ENCODE results near the gene GALNT2. TPM values are rescaled to one million over a fixed set of nuclear protein-coding genes. Genes with fewer than 3 reads are reported as not detected.
A peak's percentile ranks its signal among the peaks of the same experiment; 100 is the strongest.

The GALNT2 gene
- total and polyA plus RNA-seq, 2 experiments from 2014 or later: 17.8 to 48.3 TPM

GRCh38 chr1:230224101-230224960, 157.3 kb downstream of the GALNT2 start (continued):
- TF ChIP-seq NANOG (IDR thresholded peaks at IDR 0.05; ENCODE audit: borderline replicate concordance) (no peak), POLR2AphosphoS5 (IDR thresholded peaks at IDR 0.05; ENCODE audit: low read depth) (no peak), EZH2 (IDR thresholded peaks at IDR 0.05; ENCODE audit: low read depth, unreplicated experiment) (no peak), STAT1 (IDR thresholded peaks at IDR 0.05; ENCODE audit: unreplicated experiment) (no peak), EZH2phosphoT487 (IDR thresholded peaks at IDR 0.05; ENCODE audit: unreplicated experiment) (no peak), CTCF (conservative IDR thresholded peaks at IDR 0.05; ENCODE audit: low read depth in 2 of 2) (no peak), ZNF331 (CRISPR knock-in tag; IDR thresholded peaks at IDR 0.05; ENCODE audit: low read depth) (no peak), CREB1 (CRISPR knock-in tag; IDR thresholded peaks at IDR 0.05; ENCODE audit: low read depth) (no peak)

GRCh38 chr1:230226007-230226800, 159.2 kb downstream of the GALNT2 start:
- H3K4me2 ChIP-seq: 0 out of 2 replicates have a peak overlapping the region, but pooled peaks have one; percentile 52
- DNase-seq (ENCODE audit: low spot score) (no peak), ATAC-seq (peak; percentile 39)
- Mint-ChIP-seq H3K9me3 (no peaks in the 10 kb centered on the region; the same call in 2 of the 3 replicates), H3K27me3 (ENCODE audit: insufficient read depth, low read depth, poor library complexity) (peaks cover 4% of the 10 kb centered on the region), H3K27ac (no peak overlapping the region), H3K4me3 (no peak overlapping the region), H3K4me1 (peaks cover 50% of the 10 kb centered on the region), H3K36me3 (ENCODE audit: low read depth) (no peaks in the 10 kb centered on the region)
- H3K27me3 ChIP-seq (ENCODE audit: insufficient read depth): no peaks in the 10 kb centered on the region
- H3K4me3 ChIP-seq: no peak overlapping the region
- no peaks in the 10 kb centered on the region for H3K9me2 ChIP-seq (ENCODE audit: insufficient read depth)
- no peaks in the 10 kb centered on the region for H3F3A ChIP-seq (replicated peaks; ENCODE audit: low read depth)
- no peaks in the 10 kb centered on the region for H3K36me3 ChIP-seq (ENCODE audit: insufficient read depth)
- peaks cover 21% of the 10 kb centered on the region for H3K4me1 ChIP-seq (ENCODE audit: insufficient read depth)
- no peaks in the 10 kb centered on the region for H4K20me1 ChIP-seq (replicated peaks; ENCODE audit: insufficient read depth)
- no peaks in the 10 kb centered on the region for H3K79me2 ChIP-seq (replicated peaks; ENCODE audit: insufficient read depth)
- H2AFZ ChIP-seq: no peak overlapping the region
- H3K27ac ChIP-seq (ENCODE audit: low read depth): peak overlapping the region; percentile 53; the same call in 1 of the 2 replicates
- no peak for TF ChIP-seq ZNF331 (CRISPR knock-in tag; IDR thresholded peaks at IDR 0.05; ENCODE audit: low read depth)
- TF ChIP-seq CREB1 (CRISPR knock-in tag; IDR thresholded peaks at IDR 0.05; ENCODE audit: low read depth): no peak
- TF ChIP-seq EZH2 (IDR thresholded peaks at IDR 0.05; ENCODE audit: low read depth, unreplicated experiment): no peak
- no peak for TF ChIP-seq POLR2AphosphoS5 (IDR thresholded peaks at IDR 0.05; ENCODE audit: low read depth)
- no peak for TF ChIP-seq ZNF462 (CRISPR knock-in tag; IDR thresholded peaks at IDR 0.05)
- TF ChIP-seq REST (IDR thresholded peaks at IDR 0.05; ENCODE audit: unreplicated experiment): no peak

Measured in GM23338 (cell line).